K562 (cell line): ENCODE results near the gene JPT1. TPM values are rescaled to one million over a fixed set of nuclear protein-coding genes. Genes with fewer than 3 reads are reported as not detected.
"Not testable (repeated sequence)": the region's sequence is repeated elsewhere in the genome, so short reads cannot be mapped to it uniquely, and the experiment has no call there.

Source experiments
- ATAC-seq: fragments of 200-7000 bp; cut with Tn5 transposase; 3 replicates; pipeline ENCODE4 v1.9.1; 2020; ENCODE audit warnings: moderate library complexity
- BruUV-seq: library from RNA; stranded (reverse); fragments of 400-500 nt; replicated peaks from 2 replicates; lab custom pipeline; 2021; lab: Mats Ljungman, UMichigan
- CTCF ChIA-PET: fragments of 300-600 bp; formaldehyde crosslinking; extraction: SDS; loops from one replicate; lab custom pipeline; 2021; ENCODE audit warnings: low intra/inter-chr PET ratio; lab: Yijun Ruan, JAX
- POLR2A ChIA-PET: fragments of 300-600, 350-650 bp; sonication (Branson Sonifier 250); formaldehyde crosslinking; extraction: SDS; loops from one replicate; lab custom pipeline; 2021; ENCODE audit warnings: antibody characterized with exemption, inconsistent platforms; lab: Yijun Ruan, JAX
- DNase-seq, 4 experiments: peaks; one replicate each; pipeline versions ENCODE4 v3.0.0 to v3.0.0-alpha.2; 2011 to 2018; ENCODE audit warnings: low spot score in 3 of 4, mixed read lengths in 3 of 4; ENCODE audit errors: extremely low read depth in 1 of 4
- FAIRE-seq: peaks from 2 replicates; lab custom pipeline; 2011; peaks lifted over from hg19 to GRCh38; lab: Jason Lieb, UNC
- H2AFZ ChIP-seq: 2 replicates; pipeline ENCODE4 v1.6.0; 2011; ENCODE audit warnings: low read depth, low read length, control low read depth, inconsistent platforms
- H3K27ac ChIP-seq: fragments of 200-600 bp; 3 replicates; pipeline ENCODE4 v1.8.0; 2011; ENCODE audit warnings: low read depth, mild to moderate bottlenecking, control low read depth, inconsistent platforms, low read length, moderate library complexity, mixed read lengths; ENCODE audit errors: extremely low read depth
- H3K27me3 ChIP-seq, 2 experiments: fragments of 300-600 bp in 1 of 2; 2 replicates in 1 of 2; 3 replicates in 1 of 2; pipeline versions ENCODE4 v1.6.0 to v1.8.0; 2011; ENCODE audit warnings: inconsistent platforms in 2 of 2, low read length in 2 of 2, mild to moderate bottlenecking in 1 of 2, mixed read lengths in 1 of 2, moderate library complexity in 1 of 2; ENCODE audit not compliant: control insufficient read depth in 2 of 2, insufficient read depth in 2 of 2
- H3K36me3 ChIP-seq: fragments of 300-600 bp; 3 replicates; pipeline ENCODE4 v1.8.0; 2011; ENCODE audit warnings: mild to moderate bottlenecking, low read length, inconsistent platforms; ENCODE audit not compliant: control insufficient read depth, insufficient read depth
- H3K4me1 ChIP-seq, 2 experiments: fragments of 200-600 bp in 1 of 2; replicated peaks in 1 of 2; 2 replicates in 1 of 2; 3 replicates in 1 of 2; pipeline versions ENCODE4 v1.5.1 to v1.8.0; 2011; ENCODE audit warnings: inconsistent platforms in 2 of 2, low read length in 2 of 2, mild to moderate bottlenecking in 1 of 2, mixed read lengths in 1 of 2, moderate library complexity in 1 of 2; ENCODE audit not compliant: control insufficient read depth in 2 of 2, insufficient read depth in 2 of 2
- H3K4me2 ChIP-seq: 2 replicates; pipeline ENCODE4 v1.6.1; 2011; ENCODE audit warnings: low read length, control low read depth, inconsistent platforms, mixed read lengths; ENCODE audit not compliant: insufficient read depth
- H3K4me3 ChIP-seq: fragments of 200-600 bp; sonication (generic), shearing (Covaris generic); 2 replicates; pipeline ENCODE4 v1.5.1; 2016; ENCODE audit warnings: control low read depth, inconsistent platforms
- H3K79me2 ChIP-seq: fragments of 200-600 bp; 3 replicates; pipeline ENCODE4 v1.8.0; 2011; ENCODE audit warnings: low read length, inconsistent platforms; ENCODE audit not compliant: control insufficient read depth, insufficient read depth
- H3K9ac ChIP-seq, 2 experiments: 2 replicates each; pipeline versions ENCODE4 v1.6.0 to v1.6.1; 2011; ENCODE audit warnings: low read depth in 2 of 2, low read length in 2 of 2, control low read depth in 1 of 2, inconsistent platforms in 1 of 2, mild to moderate bottlenecking in 1 of 2, mixed read lengths in 1 of 2; ENCODE audit not compliant: insufficient read depth in 1 of 2
- H3K9me1 ChIP-seq: one replicate; pipeline ENCODE4 v1.6.0; 2011; ENCODE audit warnings: inconsistent platforms, mild to moderate bottlenecking, low read length, moderate library complexity; ENCODE audit not compliant: control insufficient read depth, insufficient read depth
- H3K9me3 ChIP-seq: replicated peaks from 2 replicates; pipeline ENCODE4 v1.5.1; 2011; ENCODE audit warnings: low read depth, low read length, inconsistent platforms; ENCODE audit not compliant: control insufficient read depth, insufficient read depth
- H4K20me1 ChIP-seq: replicated peaks from 2 replicates; pipeline ENCODE4 v1.6.1; 2011; ENCODE audit warnings: low read length, inconsistent platforms, mixed read lengths; ENCODE audit not compliant: control insufficient read depth, insufficient read depth
- FOXK2 ChIP-seq, 2 experiments: fragments of 450-650 bp; IDR thresholded peaks in 1 of 2; conservative IDR thresholded peaks in 1 of 2; 2 replicates each; pipeline ENCODE4 v1.6.1; 2016; ENCODE audit warnings: low read depth in 2 of 2, mild to moderate bottlenecking in 1 of 2
- KDM1A ChIP-seq, 2 experiments: fragments of 450-650 bp; IDR thresholded peaks; 2 replicates each; pipeline ENCODE4 v1.6.1; 2016; ENCODE audit warnings: mild to moderate bottlenecking in 2 of 2
- MEF2D ChIP-seq: conservative IDR thresholded peaks from 2 replicates; pipeline ENCODE4 v1.6.1; 2016; ENCODE audit warnings: low read depth, missing genetic modification characterization, missing compliant biosample characterization
- NR2C1 ChIP-seq, 2 experiments: fragments of 450-650 bp; IDR thresholded peaks; 2 replicates each; pipeline ENCODE4 v1.6.1; 2017; ENCODE audit warnings: mild to moderate bottlenecking in 2 of 2, antibody characterized with exemption in 1 of 2, inconsistent platforms in 1 of 2, missing compliant biosample characterization in 1 of 2, missing genetic modification characterization in 1 of 2
- PTRF ChIP-seq: fragments of 450-650 bp; IDR thresholded peaks from 2 replicates; pipeline ENCODE4 v1.6.1; 2016; ENCODE audit warnings: mild to moderate bottlenecking, missing genetic modification characterization, missing compliant biosample characterization
- PTTG1 ChIP-seq: fragments of 450-650 bp; IDR thresholded peaks from 2 replicates; pipeline ENCODE4 v1.6.1; 2016; ENCODE audit warnings: low read depth, mild to moderate bottlenecking, missing genetic modification characterization, missing compliant biosample characterization
- SP1 ChIP-seq: sonication (generic); formaldehyde crosslinking; IDR thresholded peaks from 2 replicates; pipeline ENCODE4 v1.8.1; 2022; ENCODE audit warnings: mild to moderate bottlenecking, missing genetic modification reagents
- ZFX ChIP-seq: sonication (generic); formaldehyde crosslinking; IDR thresholded peaks from 2 replicates; pipeline ENCODE4 v1.8.0; 2022; ENCODE audit warnings: mild to moderate bottlenecking, missing genetic modification reagents, moderate library complexity
- ZNF311 ChIP-seq: fragments of 250-450 bp; sonication (Bioruptor Pico); IDR thresholded peaks from 2 replicates; pipeline ENCODE4 v1.4.0; 2020; ENCODE audit warnings: mild to moderate bottlenecking, moderate library complexity
- WGBS: fragments of 100-300 bp; shearing (Covaris generic); methylation state at CpG from one replicate; pipeline ENCODE4 v1.1.6; 2016; ENCODE audit warnings: low coverage, mixed read lengths; ENCODE audit not compliant: insufficient coverage; ENCODE audit errors: missing lambda C conversion rate; 5-methylcytosine and 5-hydroxymethylcytosine counted together
- in situ Hi-C: fragments of 300-500 bp; cut with MboI; formaldehyde crosslinking; loops from 4 replicates; pipeline ENCODE4 v1.15.0; 2018; ENCODE audit warnings: inconsistent platforms, mixed read lengths
- intact Hi-C: fragments of 100-400 bp; cut with micrococcal nuclease; formaldehyde crosslinking; loops from 2 replicates; pipeline ENCODE4 v1.14.2; 2022
- polyA plus RNA-seq, 8 experiments: library from polyadenylated mRNA; depleted of rRNA in 4 of 8; stranded (reverse) in 5 of 8; unstranded in 3 of 8; fragments of >200 nt; fragmentation: Nextera tagmentation in 2 of 8; fragmentation: Illumina TruSeq in 1 of 8; extraction: Ambion mirVana in 2 of 8; extraction: Trizol in 1 of 8; gene quantifications; 2 replicates each; pipeline versions ENCODE4 v1.2.1 to v1.2.3, GENCODE V29; 2011 to 2014; ENCODE audit warnings: inconsistent platforms in 1 of 8, missing spikeins in 1 of 8
- total RNA-seq, 7 experiments: library from RNA; depleted of rRNA in 6 of 7; stranded (reverse); fragments of >200 nt in 6 of 7; fragmentation: Illumina TruSeq in 2 of 7; extraction: Trizol in 2 of 7; gene quantifications; 2 replicates each; pipeline versions ENCODE4 v1.2.1 to v1.2.3, GENCODE V29; 2011 to 2021; ENCODE audit warnings: low replicate concordance in 1 of 7
- TF ChIP-seq, protein P1 (sequence below): fragments of 450-650 bp; IDR thresholded peaks from 2 replicates; pipeline ENCODE4 v1.6.1; 2017; ENCODE audit warnings: antibody characterized with exemption, mild to moderate bottlenecking

The JPT1 gene
- total and polyA plus RNA-seq, 9 of the 15 experiments (the other 6 are each of a cell fraction or from before 2014, with no cell fraction given): 56.7 to 292 (median 144) TPM

DNA sequence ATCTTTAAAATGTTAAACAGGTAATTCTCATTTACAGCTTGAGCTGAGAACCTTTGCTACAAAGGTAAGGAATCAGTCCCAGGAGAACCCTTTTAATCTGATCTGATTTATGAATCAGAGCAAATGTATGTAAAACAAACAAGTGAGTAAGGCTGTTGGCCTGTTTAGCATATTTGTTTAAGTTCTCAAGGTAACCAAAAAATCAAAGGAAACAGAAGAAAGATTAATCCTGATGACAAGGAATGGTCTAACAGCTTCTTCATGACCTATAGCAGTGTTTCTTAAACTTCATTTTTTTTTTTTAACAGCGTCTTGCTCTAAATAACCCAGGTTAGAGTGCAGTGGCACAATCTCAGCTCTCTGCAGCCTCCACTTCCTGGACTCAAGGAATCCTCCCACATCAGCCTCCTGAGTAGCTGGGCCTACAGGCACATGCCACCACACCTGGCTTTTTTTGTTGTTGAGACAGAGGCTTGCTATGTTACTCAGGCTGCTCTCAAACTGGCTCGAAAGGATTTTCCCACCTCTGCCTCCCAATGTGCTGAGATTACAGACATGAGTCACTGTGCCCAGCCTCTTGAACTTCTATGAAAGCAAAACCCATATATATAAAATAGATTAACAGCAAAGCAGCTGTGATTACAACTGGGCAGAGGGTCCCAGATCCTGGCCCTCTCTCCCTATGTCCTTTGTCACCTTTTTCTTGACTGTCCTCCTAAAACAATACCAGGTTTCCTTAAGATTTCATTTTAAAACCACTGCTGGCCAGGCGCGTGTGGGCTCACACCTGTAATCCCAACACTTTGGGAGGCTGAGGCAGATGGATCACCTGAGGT, 5.1 kb upstream of the JPT1 start:
- FAIRE-seq: no peak
- POLR2A ChIA-PET: interaction anchor here (0.8 to 3.5 kb wide), 8 partner anchors 9 to 107 kb away, joined by 3 to 17 read pairs (median 4); no protein-coding TSS in a partner anchor
- in situ Hi-C loops: no loop called here

DNA sequence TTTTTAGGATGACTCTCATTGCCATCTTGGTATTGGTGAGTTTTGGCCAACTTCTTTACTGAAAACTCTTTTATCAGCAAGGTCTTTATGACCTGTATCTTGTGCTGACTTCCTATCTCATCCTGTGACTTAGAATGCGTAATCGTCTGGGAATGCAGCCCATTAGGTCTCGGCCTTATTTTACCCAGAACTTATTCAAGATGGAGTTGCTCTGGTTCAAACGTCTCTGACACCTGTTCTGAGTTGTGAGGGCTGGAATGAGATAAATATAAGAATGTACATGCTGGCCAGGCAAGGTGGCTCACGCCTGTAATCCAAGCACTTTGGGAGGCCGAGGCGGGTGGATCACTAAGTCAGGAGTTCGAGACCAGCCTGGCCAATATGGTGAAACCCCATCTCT, 4.2 kb upstream of the JPT1 start:
- FAIRE-seq; H2AFZ ChIP-seq; H4K20me1 ChIP-seq; H3K4me3 ChIP-seq; H3K4me1 ChIP-seq; intact Hi-C loops; H3K36me3 ChIP-seq; H3K27me3 ChIP-seq; H3K9me1 ChIP-seq; CTCF ChIA-PET; H3K27ac ChIP-seq; H3K4me2 ChIP-seq; DNase-seq; H3K9ac ChIP-seq; H3K9me3 ChIP-seq; in situ Hi-C loops; BruUV-seq; ATAC-seq; TF ChIP-seq NR2C1 (IDR thresholded peaks at IDR 0.05): not testable (repeated sequence)
- 80% methylated on average over 8 of the region's 8 CpGs for WGBS
- peaks cover 13% of the 10 kb centered on the region for H3K79me2 ChIP-seq
- POLR2A ChIA-PET: interaction anchor here (1.6 to 3.5 kb wide), 4 partner anchors 10 to 107 kb away, joined by 4 to 23 read pairs (median 13); no protein-coding TSS in a partner anchor
- TF ChIP-seq ZNF311 (CRISPR knock-in tag): peak; percentile 66
- peak; percentile 81 for TF ChIP-seq PTRF
- TF ChIP-seq NR2C1 (tag; IDR thresholded peaks at IDR 0.05): peak; percentile 30; the same call in 1 of the 2 replicates
- TF ChIP-seq, protein P1, sequence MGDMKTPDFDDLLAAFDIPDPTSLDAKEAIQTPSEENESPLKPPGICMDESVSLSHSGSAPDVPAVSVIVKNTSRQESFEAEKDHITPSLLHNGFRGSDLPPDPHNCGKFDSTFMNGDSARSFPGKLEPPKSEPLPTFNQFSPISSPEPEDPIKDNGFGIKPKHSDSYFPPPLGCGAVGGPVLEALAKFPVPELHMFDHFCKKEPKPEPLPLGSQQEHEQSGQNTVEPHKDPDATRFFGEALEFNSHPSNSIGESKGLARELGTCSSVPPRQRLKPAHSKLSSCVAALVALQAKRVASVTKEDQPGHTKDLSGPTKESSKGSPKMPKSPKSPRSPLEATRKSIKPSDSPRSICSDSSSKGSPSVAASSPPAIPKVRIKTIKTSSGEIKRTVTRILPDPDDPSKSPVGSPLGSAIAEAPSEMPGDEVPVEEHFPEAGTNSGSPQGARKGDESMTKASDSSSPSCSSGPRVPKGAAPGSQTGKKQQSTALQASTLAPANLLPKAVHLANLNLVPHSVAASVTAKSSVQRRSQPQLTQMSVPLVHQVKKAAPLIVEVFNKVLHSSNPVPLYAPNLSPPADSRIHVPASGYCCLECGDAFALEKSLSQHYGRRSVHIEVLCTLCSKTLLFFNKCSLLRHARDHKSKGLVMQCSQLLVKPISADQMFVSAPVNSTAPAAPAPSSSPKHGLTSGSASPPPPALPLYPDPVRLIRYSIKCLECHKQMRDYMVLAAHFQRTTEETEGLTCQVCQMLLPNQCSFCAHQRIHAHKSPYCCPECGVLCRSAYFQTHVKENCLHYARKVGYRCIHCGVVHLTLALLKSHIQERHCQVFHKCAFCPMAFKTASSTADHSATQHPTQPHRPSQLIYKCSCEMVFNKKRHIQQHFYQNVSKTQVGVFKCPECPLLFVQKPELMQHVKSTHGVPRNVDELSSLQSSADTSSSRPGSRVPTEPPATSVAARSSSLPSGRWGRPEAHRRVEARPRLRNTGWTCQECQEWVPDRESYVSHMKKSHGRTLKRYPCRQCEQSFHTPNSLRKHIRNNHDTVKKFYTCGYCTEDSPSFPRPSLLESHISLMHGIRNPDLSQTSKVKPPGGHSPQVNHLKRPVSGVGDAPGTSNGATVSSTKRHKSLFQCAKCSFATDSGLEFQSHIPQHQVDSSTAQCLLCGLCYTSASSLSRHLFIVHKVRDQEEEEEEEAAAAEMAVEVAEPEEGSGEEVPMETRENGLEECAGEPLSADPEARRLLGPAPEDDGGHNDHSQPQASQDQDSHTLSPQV: peak; percentile 57; the same call in 1 of the 2 replicates
- TF ChIP-seq MEF2D (tag): peak; percentile 63
- TF ChIP-seq PTTG1 (tag): peak; percentile 80

More for the DNA sequence above, 5.1 kb upstream of the JPT1 start:
- no peak overlapping the region for H2AFZ ChIP-seq
- H3K4me2 ChIP-seq: no peak overlapping the region
- BruUV-seq: no TSS peak
- no peak for DNase-seq
- no peaks in the 10 kb centered on the region for H3K27me3 ChIP-seq
- no peak overlapping the region for H3K4me3 ChIP-seq
- 75% methylated on average over 4 of the region's 4 CpGs for WGBS
- ATAC-seq: no peak
- no peaks in the 10 kb centered on the region for H3K9me1 ChIP-seq
- TF ChIP-seq ZFX (CRISPR knock-in tag): no peak
- no peak for TF ChIP-seq FOXK2 (conservative IDR thresholded peaks at IDR 0.05 in 1 of 2, IDR thresholded peaks at IDR 0.05 in 1 of 2; ENCODE audit: low read depth in 2 of 2)
- no peak for TF ChIP-seq SP1 (CRISPR knock-in tag)
- peak; percentile 43 to 64; a peak in 3 of 4 replicates for TF ChIP-seq KDM1A (IDR thresholded peaks at IDR 0.05)
- H4K20me1 ChIP-seq: no peaks in the 10 kb centered on the region
- intact Hi-C loops: no loop called here
- peaks cover 4% of the 10 kb centered on the region; the same call in 1 of the 3 replicates for H3K79me2 ChIP-seq
- no peaks in the 10 kb centered on the region for H3K9me3 ChIP-seq
- peaks cover 0 to 9% of the 10 kb centered on the region in 2 experiments; a peak in 4 of 5 replicates for H3K4me1 ChIP-seq
- no peak overlapping the region for H3K27ac ChIP-seq
- CTCF ChIA-PET: no interaction called here
- no peak overlapping the region for H3K9ac ChIP-seq
- no peaks in the 10 kb centered on the region; the same call in 2 of the 3 replicates for H3K36me3 ChIP-seq
